Measurements from ENCODE around the gene GRM2.

The GRM2 gene

DNA sequence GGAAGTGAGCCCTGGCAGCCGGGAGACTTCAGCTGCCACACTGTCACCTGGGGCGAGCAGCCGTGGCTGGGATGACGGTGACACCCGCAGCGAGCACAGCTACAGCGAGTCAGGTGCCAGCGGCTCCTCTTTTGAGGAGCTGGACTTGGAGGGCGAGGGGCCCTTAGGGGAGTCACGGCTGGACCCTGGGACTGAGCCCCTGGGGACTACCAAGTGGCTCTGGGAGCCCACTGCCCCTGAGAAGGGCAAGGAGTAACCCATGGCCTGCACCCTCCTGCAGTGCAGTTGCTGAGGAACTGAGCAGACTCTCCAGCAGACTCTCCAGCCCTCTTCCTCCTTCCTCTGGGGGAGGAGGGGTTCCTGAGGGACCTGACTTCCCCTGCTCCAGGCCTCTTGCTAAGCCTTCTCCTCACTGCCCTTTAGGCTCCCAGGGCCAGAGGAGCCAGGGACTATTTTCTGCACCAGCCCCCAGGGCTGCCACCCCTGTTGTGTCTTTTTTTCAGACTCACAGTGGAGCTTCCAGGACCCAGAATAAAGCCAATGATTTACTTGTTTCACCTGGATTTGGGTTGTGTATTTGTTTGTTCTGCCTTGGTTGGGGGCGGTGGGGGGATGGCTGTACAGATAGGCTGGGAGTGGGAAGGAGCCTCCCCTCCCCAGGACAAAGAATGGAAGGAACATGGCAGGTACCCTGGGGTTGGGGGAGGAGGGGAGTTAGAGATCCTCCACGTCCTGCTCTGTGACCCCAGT, 2.9 kb upstream of the GRM2 start:
- no peak for DNase-seq (ENCODE audit: insufficient read length, low spot score)
- FAIRE-seq: no peak
- TF ChIP-seq POLR2A (IDR thresholded peaks at IDR 0.05; ENCODE audit: low read depth, low read length): no peak

DNA sequence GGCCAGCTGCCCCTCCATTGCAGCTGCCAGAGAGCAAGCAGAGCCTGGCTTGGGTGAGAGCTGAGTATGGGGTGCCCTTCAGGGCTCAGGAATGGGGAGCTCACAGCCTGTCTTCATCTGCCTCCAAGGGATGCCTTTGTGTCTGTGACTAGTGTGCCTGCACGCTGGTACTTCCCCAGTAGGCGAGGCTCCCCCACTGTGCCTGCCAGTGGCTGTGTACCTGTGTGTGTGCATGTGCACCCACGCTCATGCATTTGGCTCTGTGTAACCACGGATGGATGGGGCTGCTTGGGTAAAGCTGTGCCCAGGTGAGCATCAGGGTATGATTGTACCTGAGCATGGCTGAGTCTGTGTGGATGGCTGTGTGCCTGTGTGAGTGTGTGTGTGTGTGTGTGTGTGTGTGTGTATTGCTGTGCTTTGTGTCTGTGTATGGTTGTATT, 2.3 kb upstream of the GRM2 start:
- no peak for TF ChIP-seq POLR2A (IDR thresholded peaks at IDR 0.05; ENCODE audit: low read depth, low read length)
- DNase-seq (ENCODE audit: insufficient read length, low spot score): no peak
- no peak for FAIRE-seq

DNA sequence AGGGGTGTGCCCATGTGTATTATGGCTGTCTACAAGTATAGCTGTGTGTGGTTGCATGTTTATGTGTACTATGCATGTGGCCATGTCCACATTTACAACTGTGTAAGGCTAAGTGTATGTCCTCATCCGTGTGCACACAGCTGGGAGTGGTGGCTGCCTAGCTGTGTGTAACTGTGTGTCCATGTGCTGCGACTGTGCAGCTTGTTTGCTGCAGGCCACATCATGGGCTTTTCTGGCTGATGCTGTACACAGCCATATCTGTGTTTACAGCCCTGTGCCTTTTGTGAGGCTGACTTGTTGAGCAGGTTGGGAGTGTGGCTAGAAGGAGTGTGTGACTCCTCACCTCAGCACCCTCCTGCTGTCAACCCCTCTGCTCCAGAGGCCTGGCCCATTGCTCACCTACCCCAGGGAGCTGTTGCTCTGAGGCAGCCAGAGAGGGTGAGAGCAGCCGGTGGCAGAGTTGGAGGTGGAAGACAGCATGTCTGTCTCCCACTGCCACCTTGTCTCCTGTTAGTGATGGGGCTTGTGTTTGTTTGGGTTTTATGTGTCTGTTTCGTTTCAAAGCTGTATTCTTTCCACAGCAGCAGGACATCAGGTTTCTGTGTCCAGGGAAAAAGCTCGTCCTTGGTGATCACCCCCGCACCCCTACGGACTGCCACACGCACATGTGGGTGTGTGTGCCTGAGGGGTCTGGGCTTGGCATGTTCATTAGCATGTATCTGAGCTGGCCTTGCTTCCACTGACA, 1.4 kb upstream of the GRM2 start:
- DNase-seq (ENCODE audit: insufficient read length, low spot score) (no peak), FAIRE-seq (no peak)
- TF ChIP-seq POLR2A (IDR thresholded peaks at IDR 0.05; ENCODE audit: low read depth, low read length): no peak

DNA sequence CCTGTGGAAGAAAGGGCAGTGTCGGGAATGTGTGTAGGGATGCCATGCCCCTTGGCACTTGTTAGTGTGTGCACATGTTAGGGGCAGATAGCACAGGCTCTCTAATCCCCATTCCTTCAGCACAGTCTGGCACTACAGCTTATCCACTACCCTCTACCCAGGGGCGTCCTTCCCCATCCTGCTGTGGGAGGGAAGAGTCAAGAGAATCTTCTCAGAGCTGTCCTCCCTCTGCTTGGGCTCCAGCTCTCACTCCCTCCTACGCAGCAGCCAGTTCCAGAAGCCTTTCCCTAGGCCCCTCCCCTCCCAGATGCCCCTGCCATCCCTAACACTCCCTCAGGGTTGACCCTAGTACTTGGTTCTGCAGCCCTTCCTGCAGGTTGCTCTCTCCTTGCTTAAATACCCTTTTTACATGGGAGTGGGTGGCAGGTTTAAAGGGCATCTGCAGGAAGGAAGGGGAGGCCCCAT, 815 bp upstream of the GRM2 start:
- no peak for FAIRE-seq

DNA sequence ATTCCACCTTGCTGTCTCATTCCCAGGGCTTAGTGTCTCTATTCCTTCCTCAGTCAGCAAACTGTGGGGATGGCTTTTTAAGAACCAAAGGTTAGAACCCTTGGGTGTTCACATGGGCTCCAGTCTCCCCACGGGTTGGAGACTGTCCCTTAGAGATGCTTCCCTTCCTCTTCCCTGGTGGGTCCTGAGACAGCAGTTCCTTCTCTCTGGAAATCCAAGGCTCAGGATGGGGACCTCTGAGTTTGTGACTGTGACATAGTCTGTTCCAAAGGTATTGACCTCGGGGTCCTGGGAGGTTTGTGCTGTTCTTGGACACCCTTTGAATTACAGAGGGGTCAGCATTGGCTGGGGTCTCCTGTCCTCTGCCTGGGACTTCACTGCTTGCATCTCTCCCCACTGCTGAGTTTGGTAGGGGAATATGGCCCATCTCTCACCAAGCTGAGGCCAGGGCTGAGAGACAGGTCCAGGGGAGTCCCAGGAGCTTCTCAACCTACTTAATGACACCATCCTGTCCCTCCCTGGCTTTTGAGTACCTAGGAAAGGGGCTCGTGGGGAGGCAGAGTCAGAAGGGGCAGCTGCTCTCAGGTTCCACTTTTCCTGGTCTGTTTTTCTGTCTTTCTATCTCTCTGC, 1.5 kb downstream of the GRM2 start:
- FAIRE-seq (no peak), DNase-seq (ENCODE audit: insufficient read length, low spot score) (no peak)
- TF ChIP-seq POLR2A (IDR thresholded peaks at IDR 0.05; ENCODE audit: low read depth, low read length): no peak

More for the DNA sequence above, 815 bp upstream of the GRM2 start:
- no peak for TF ChIP-seq POLR2A (IDR thresholded peaks at IDR 0.05; ENCODE audit: low read depth, low read length)
- DNase-seq (ENCODE audit: insufficient read length, low spot score): no peak

DNA sequence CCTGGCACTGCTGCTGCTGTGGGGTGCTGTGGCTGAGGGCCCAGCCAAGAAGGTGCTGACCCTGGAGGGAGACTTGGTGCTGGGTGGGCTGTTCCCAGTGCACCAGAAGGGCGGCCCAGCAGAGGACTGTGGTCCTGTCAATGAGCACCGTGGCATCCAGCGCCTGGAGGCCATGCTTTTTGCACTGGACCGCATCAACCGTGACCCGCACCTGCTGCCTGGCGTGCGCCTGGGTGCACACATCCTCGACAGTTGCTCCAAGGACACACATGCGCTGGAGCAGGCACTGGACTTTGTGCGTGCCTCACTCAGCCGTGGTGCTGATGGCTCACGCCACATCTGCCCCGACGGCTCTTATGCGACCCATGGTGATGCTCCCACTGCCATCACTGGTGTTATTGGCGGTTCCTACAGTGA, 2.1 kb downstream of the GRM2 start:
- no peak for DNase-seq (ENCODE audit: insufficient read length, low spot score)
- TF ChIP-seq POLR2A (IDR thresholded peaks at IDR 0.05; ENCODE audit: low read depth, low read length): no peak
- no peak for FAIRE-seq

DNA sequence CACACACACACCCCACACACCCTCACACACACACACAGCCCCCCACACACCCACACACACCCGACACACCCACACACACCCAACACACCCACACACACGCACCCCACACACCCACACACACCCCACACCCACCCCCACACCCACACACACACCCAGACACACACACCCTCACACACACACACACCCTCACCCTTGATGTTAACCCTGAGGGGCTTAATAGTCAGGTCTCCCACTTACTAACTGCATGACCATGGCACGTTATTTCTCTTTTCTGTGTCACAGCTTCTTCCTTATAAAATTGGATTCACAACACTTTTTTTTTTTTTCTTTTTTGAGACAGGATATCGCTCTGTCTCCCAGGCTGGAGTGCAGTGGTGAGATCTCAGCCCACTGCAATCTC, 2.8 kb downstream of the GRM2 start:
- no peak for TF ChIP-seq POLR2A (IDR thresholded peaks at IDR 0.05; ENCODE audit: low read depth, low read length)
- FAIRE-seq: no peak
- no peak for DNase-seq (ENCODE audit: insufficient read length, low spot score)

DNA sequence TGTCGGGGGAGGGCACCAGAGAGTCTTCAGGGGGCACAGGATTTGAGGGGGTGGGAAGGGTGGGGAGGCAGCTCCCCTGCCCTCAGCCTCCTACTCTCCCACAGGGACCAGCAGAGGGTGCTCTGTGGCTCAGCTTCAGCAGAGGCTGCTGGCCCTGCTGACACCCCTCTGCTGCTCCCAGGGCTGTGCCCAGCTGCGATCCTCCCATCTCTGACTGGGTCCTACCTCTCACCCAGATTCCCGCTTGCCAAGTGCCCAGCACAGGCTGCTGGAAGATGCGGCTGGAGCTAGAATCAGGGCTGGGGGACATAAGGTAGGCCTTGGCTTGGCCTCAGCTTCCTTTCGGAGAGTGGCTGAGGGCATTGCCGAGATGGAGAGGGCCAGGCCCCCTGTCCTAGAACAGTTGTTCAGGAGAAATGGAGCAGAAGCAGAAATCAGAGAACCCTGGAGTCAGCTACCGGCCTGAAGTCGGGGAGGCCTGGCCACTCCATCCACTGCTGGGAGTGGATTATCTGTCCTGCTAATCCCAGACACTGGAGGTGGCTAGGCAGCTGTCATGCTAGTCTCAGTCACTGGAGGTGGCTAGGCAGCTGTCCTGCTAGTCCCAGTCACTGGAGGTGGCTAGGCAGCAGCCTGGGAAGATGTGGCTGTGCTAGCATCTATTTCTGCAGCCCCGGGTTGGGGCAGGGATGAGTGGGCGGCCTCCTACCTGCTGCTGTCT, 3.9 kb downstream of the GRM2 start:
- no peak for FAIRE-seq
- no peak for DNase-seq (ENCODE audit: insufficient read length, low spot score)
- no peak for TF ChIP-seq POLR2A (IDR thresholded peaks at IDR 0.05; ENCODE audit: low read depth, low read length)

DNA sequence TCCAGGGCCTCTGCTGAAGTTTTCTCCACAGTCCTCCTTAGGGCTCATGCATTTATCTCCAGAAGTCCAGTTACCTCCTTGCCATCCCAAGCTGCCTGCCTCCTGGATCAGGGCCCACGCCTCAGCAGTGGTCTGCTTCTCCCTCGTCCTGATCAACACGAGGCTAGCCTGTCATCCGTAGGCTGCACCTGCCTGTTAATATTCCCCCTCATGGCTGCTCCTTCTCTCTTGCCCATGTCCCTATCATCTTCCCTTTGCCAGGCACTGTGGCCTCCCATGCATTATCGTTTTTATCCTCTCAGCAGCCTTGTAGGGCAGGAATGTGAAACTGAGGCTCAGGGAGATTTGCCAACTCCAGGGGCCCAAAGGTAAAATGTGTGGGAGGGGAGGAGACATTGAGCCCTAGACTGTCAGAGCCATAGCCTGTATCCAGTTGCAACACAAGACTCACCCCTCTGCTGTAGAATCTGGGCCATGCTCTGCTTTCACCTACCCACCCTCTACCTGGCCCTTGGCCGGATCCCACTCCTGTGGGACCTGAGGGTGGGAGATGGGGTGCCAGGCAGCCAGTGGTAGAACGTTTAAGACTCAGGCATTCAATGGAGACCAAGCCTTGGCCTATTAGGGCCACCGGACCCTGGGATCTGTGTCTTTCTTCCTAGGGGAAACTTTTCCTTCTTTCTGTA, 4.6 kb downstream of the GRM2 start:
- TF ChIP-seq POLR2A (IDR thresholded peaks at IDR 0.05; ENCODE audit: low read depth, low read length): no peak
- no peak for DNase-seq (ENCODE audit: insufficient read length, low spot score)
- no peak for FAIRE-seq

DNA sequence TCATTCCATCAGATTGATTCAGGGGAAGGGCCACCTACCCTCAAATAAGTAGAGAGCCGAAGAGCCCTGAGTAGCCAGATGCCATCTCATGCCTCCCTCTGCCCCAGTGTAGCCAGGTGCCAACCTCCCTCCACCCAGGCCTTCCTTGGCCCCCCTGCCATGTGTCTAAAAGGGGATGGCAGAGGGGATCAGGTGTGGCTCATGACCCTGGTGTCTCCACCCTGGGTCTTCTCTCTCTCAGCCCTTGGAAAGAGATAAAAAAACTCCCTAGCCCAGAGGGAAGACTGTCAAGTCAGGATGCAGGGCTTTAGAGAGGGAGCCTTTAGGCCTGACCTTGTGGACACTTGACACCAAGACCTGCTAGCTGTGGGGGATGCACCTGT, 5.2 kb downstream of the GRM2 start:
- FAIRE-seq (no peak), DNase-seq (ENCODE audit: insufficient read length, low spot score) (peak; percentile 2)
- no peak for TF ChIP-seq POLR2A (IDR thresholded peaks at IDR 0.05; ENCODE audit: low read depth, low read length)

DNA sequence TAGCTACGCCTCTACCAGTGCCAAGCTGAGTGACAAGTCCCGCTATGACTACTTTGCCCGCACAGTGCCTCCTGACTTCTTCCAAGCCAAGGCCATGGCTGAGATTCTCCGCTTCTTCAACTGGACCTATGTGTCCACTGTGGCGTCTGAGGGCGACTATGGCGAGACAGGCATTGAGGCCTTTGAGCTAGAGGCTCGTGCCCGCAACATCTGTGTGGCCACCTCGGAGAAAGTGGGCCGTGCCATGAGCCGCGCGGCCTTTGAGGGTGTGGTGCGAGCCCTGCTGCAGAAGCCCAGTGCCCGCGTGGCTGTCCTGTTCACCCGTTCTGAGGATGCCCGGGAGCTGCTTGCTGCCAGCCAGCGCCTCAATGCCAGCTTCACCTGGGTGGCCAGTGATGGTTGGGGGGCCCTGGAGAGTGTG, 5.7 kb downstream of the GRM2 start:
- no peak for TF ChIP-seq POLR2A (IDR thresholded peaks at IDR 0.05; ENCODE audit: low read depth, low read length)
- DNase-seq (ENCODE audit: insufficient read length, low spot score): no peak
- no peak for FAIRE-seq

DNA sequence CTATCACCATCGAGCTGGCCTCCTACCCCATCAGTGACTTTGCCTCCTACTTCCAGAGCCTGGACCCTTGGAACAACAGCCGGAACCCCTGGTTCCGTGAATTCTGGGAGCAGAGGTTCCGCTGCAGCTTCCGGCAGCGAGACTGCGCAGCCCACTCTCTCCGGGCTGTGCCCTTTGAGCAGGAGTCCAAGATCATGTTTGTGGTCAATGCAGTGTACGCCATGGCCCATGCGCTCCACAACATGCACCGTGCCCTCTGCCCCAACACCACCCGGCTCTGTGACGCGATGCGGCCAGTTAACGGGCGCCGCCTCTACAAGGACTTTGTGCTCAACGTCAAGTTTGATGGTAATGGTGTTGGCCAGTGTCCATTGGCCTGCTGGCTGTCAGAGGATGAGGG, 6.1 kb downstream of the GRM2 start:
- DNase-seq (ENCODE audit: insufficient read length, low spot score) (no peak), FAIRE-seq (no peak)
- no peak for TF ChIP-seq POLR2A (IDR thresholded peaks at IDR 0.05; ENCODE audit: low read depth, low read length)

DNA sequence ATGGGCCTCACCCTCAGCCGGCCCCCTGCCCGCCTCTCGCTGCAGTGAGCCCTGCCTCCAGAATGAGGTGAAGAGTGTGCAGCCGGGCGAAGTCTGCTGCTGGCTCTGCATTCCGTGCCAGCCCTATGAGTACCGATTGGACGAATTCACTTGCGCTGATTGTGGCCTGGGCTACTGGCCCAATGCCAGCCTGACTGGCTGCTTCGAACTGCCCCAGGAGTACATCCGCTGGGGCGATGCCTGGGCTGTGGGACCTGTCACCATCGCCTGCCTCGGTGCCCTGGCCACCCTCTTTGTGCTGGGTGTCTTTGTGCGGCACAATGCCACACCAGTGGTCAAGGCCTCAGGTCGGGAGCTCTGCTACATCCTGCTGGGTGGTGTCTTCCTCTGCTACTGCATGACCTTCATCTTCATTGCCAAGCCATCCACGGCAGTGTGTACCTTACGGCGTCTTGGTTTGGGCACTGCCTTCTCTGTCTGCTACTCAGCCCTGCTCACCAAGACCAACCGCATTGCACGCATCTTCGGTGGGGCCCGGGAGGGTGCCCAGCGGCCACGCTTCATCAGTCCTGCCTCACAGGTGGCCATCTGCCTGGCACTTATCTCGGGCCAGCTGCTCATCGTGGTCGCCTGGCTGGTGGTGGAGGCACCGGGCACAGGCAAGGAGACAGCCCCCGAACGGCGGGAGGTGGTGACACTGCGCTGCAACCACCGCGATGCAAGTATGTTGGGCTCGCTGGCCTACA, 8.5 kb downstream of the GRM2 start:
- FAIRE-seq (no peak), DNase-seq (ENCODE audit: insufficient read length, low spot score) (peak; percentile 0)
- no peak for TF ChIP-seq POLR2A (IDR thresholded peaks at IDR 0.05; ENCODE audit: low read depth, low read length)

Measured in H54 (cell line).